ENCODE data around the gene C6orf47. TPM values are rescaled to one million over a fixed set of nuclear protein-coding genes. Genes with fewer than 3 reads are reported as not detected.
A peak's percentile ranks its signal among the peaks of the same experiment; 100 is the strongest.

Gene C6orf47
- total RNA-seq, 1 experiment from 2014 or later = 16.2 TPM

DNA sequence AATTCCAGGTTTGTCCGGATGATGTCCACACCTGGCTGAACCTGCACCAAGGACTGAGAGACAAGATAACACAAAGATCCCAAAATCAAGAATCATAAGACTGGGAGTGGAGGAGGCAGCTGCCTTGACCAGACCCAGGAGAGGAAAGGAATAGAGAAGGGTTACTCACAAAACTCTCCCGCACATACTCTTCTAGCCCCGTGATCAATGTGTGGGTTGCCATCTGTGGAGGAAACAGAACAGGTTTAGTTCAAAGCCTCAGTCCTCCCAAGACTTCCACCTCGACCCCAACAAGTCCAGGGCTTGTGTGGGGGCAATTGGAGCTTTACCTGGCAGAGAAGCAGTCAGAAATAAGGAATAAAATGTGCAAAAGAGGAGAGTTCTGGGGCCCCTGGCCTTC, 19.2 kb downstream of the C6orf47 start:
- DNase-seq (ENCODE audit: low spot score) = no peak
- in situ Hi-C loops (cut with HindIII; ENCODE audit: low sequenced_read_pairs) = no loop called here

DNA sequence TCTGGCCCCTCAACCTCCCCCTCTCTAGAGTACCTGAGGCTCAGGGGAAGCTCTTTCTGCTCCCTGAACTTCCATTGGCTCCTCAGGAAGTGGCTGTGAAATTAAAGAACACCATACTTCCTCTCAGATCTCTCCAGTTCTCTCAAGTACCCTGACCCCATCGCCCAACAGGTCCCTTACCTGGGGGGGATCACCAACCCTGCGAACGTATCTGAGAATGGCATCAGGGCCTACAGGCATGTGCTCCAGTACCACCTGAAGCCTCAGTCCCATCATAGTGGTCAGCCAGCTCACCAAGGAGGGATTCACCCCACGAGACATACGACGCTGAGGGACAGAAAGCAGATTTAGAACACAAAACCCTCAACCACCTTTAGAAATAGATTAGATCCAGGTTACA, 20.0 kb downstream of the C6orf47 start:
- no peak for DNase-seq (ENCODE audit: low spot score)
- in situ Hi-C loops (cut with HindIII; ENCODE audit: low sequenced_read_pairs) = no loop called here

GRCh38 chr6:31639449-31639861, 21.1 kb downstream of the C6orf47 start:
- in situ Hi-C loops (cut with HindIII; ENCODE audit: low sequenced_read_pairs) = no loop called here
- no peak for DNase-seq (ENCODE audit: low spot score)

GRCh38 chr6:31639043-31639442, 21.5 kb downstream of the C6orf47 start:
- no peak for DNase-seq (ENCODE audit: low spot score)
- in situ Hi-C loops (cut with HindIII; ENCODE audit: low sequenced_read_pairs) = no loop called here

GRCh38 chr6:31636698-31637596, 23.6 kb downstream of the C6orf47 start:
- in situ Hi-C loops (cut with HindIII; ENCODE audit: low sequenced_read_pairs) = no loop called here
- DNase-seq (ENCODE audit: low spot score) = no peak

- in situ Hi-C loops (cut with HindIII; ENCODE audit: low sequenced_read_pairs) = no loop called here
- no peak for DNase-seq (ENCODE audit: low spot score)
These were observed 25.5 kb downstream of the C6orf47 start for GRCh38 chr6:31634969-31635575.

DNA sequence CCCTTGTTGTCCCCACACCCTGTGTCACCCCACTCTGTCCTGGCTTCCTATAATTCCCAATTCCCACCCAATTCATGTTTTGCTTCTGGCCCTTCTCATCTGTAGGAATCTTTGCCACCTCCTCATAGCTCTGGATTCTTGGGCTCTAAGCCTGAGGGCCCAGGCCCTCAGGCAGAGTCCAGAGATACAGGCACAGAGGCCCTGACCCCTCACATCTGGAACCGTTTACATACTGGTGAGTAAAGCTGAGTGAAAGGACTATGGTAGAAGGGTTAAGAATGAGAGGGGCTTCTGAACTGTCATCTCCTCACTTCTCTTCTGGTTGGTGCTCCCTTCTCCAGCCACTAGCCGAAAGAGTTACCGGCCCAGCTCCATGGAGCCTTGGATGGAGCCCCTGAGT, 26.4 kb downstream of the C6orf47 start:
- no peak for DNase-seq (ENCODE audit: low spot score)
- in situ Hi-C loops (cut with HindIII; ENCODE audit: low sequenced_read_pairs) = no loop called here

DNA sequence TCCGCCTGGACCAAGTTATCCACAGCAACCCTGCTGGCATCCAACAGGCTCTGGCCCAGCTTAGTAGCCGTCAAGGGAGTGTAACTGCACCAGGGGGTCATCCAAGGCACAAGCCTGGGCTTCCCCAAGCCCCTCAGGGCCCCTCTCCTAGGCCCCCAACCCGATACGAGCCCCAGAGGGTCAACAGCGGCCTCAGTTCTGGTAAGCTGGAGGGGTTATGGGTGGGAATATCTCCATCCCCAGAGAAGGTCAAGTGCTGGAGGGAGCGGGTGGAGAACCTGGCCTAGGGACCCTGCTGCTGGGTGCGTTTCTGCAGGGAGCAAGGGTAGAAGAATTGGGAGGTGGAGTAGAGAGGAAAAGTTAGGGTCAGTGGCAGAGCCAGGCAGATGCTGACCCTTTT, 27.1 kb downstream of the C6orf47 start:
- no peak for DNase-seq (ENCODE audit: low spot score)
- in situ Hi-C loops (cut with HindIII; ENCODE audit: low sequenced_read_pairs) = no loop called here

GRCh38 chr6:31632279-31632946, 28.2 kb downstream of the C6orf47 start:
- no peak for DNase-seq (ENCODE audit: low spot score)
- in situ Hi-C loops (cut with HindIII; ENCODE audit: low sequenced_read_pairs) = no loop called here

DNA sequence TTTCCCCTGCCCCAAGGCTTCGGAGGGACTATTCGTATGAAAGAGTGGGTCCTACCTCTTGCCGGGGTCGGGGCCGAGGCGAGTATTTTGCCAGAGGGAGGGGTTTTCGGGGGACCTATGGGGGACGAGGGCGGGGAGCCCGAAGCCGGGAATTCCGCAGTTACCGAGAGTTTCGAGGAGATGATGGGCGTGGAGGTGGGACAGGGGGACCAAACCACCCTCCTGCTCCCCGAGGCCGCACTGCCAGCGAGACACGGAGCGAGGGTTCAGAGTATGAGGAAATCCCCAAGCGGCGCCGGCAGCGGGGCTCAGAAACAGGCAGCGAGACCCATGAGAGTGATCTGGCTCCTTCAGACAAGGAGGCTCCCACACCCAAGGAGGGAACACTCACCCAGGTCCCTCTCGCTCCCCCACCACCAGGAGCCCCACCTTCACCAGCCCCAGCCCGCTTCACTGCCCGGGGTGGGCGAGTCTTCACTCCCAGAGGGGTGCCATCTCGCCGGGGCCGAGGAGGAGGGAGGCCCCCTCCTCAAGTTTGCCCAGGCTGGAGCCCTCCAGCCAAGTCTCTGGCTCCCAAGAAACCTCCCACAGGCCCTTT, 28.8 kb downstream of the C6orf47 start:
- in situ Hi-C loops (cut with HindIII; ENCODE audit: low sequenced_read_pairs) = no loop called here
- DNase-seq (ENCODE audit: low spot score) = no peak

GRCh38 chr6:31631209-31631608, 29.4 kb downstream of the C6orf47 start:
- in situ Hi-C loops (cut with HindIII; ENCODE audit: low sequenced_read_pairs) = no loop called here

DNA sequence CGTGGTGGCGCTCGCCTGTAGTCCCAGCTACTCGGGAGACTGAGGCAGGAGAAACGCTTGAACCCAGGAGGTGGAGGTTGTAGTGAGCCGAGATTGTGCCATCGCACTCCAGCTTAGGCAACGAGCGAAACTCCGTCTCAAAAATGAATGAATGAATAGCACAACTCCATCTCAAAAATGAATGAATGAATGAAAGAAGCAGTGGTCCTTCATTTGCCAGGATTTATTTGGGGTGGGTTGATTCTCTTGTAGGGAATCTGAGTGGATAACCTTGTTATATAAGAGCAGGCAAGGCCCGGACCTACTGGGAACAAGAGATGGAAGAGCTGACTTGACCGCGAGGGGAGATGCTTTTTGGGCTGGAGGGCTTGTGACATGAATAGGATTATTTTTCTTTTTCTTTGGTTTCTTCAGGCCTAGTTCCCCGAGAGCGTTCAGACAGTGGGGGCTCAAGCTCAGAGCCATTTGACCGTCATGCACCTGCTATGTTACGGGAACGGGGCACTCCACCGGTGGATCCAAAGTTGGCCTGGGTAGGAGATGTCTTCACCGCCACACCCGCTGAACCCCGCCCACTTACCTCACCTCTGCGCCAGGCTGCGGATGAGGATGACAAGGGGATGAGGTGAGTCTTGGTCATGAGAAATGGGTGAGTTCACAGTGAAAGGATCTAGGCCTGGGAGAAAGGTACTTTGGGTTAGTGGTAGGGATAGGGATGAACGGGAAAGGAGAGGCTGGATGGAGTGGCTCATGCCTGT, 30.2 kb downstream of the C6orf47 start:
- in situ Hi-C loops (cut with HindIII; ENCODE audit: low sequenced_read_pairs) = no loop called here
- DNase-seq (ENCODE audit: low spot score) = no peak

More at GRCh38 chr6:31631209-31631608, 29.4 kb downstream of the C6orf47 start:
- no peak for DNase-seq (ENCODE audit: low spot score)

GRCh38 chr6:31629014-31629413, 31.6 kb downstream of the C6orf47 start:
- no peak for DNase-seq (ENCODE audit: low spot score)
- in situ Hi-C loops (cut with HindIII; ENCODE audit: low sequenced_read_pairs) = no loop called here

DNA sequence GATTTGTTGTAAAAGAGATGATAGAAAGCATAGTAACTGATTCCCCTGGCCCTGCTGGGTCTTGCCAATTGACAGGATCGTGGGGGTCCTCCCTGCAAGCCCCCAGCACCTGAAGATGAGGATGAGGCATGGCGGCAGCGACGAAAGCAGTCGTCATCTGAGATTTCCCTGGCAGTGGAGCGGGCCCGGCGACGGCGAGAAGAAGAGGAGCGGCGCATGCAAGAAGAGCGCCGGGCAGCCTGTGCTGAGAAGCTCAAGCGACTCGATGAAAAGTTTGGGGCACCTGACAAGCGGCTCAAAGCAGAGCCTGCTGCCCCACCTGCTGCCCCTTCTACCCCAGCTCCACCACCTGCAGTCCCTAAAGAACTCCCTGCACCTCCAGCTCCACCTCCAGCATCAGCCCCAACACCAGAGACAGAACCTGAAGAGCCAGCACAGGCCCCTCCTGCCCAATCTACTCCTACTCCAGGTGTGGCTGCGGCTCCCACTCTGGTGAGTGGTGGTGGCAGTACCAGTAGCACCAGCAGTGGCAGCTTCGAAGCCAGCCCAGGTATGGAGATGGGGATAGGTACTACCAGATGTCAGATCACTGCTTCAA, 32.8 kb downstream of the C6orf47 start:
- in situ Hi-C loops (cut with HindIII; ENCODE audit: low sequenced_read_pairs) = no loop called here
- no peak for DNase-seq (ENCODE audit: low spot score)

GRCh38 chr6:31626952-31627351, 33.6 kb downstream of the C6orf47 start:
- no peak for DNase-seq (ENCODE audit: low spot score)
- in situ Hi-C loops (cut with HindIII; ENCODE audit: low sequenced_read_pairs) = no loop called here

DNA sequence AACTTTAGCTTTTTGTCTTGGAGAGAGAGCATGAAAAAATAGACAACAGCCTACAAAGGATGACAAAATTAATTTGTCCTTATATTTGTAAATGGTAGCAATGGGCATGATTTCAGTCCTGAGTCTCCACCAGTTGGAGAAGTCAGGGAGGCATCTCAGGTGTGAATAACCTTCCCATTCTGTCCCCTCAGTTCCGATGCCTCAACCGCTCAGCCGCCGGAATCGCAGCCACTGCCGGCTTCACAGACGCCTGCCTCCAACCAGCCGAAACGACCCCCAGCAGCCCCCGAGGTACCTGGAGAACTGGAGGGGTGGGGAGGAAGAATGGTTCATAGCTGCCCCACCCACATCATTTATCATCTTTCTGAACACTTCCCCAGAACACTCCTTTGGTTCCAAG, 36.5 kb downstream of the C6orf47 start:
- DNase-seq (ENCODE audit: low spot score) = no peak
- in situ Hi-C loops (cut with HindIII; ENCODE audit: low sequenced_read_pairs) = no loop called here

DNA sequence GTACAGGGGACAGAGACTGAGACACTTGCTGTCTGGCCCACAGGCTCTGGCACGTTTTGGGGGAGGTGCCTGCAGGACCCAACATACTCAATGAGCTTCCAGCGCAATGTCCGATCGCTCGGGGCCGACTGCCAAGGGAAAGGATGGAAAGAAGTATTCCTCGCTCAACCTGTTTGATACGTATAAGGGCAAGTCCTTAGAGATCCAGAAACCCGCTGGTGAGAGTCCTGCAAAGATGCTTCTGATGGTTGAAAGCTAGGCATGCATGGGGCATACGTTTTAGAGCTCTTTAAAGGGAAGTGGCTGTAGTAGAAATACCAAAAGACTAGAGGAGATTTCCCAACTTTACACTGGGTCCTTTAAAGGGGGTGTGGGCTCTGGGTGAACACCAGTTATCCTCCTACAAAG, 37.9 kb downstream of the C6orf47 start:
- in situ Hi-C loops (cut with HindIII; ENCODE audit: low sequenced_read_pairs) = no loop called here
- no peak for DNase-seq (ENCODE audit: low spot score)

DNA sequence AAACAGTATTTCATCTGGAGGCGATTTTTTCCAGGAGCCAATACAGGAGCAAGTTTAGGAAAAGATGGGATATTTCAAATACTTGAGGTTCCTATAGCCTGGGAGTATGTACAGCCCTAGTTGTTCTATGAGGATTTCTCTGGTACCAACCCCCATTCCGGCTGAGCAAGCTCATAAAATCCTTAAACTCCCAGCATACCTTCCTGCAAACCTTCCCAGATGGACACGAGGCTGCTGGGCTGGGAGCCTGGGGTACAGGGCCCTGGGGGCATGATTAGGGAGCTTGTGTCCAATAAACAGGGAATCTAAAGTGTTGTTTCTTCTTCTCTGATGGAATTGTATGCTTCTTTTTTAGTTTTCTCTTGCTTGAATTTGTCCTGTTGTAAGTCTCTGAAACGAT, 38.6 kb downstream of the C6orf47 start:
- in situ Hi-C loops (cut with HindIII; ENCODE audit: low sequenced_read_pairs) = no loop called here
- DNase-seq (ENCODE audit: low spot score) = peak; percentile 23

Measured in G401 (cell line).